Stimulated activated CD8-positive, alpha-beta memory T cell treated with anti-CD3 and anti-CD28 coated beads, Interleukin-12 subunit alpha, Interleukin-12 subunit beta, amount 100 ng/mL, for 4 hours (primary cell): ENCODE data around the gene CCDC27.

Experiments used
- DNase-seq: peaks from one replicate; pipeline ENCODE4 v3.0.0-alpha.2; 2020; ENCODE audit warnings: low read depth

The CCDC27 gene

GRCh38 chr1:3759796-3760195 lies 7.5 kb downstream of the CCDC27 start:
- DNase-seq = no peak

GRCh38 chr1:3761296-3762010 lies 9.2 kb downstream of the CCDC27 start:
- DNase-seq = no peak

GRCh38 chr1:3762151-3762872 lies 10.1 kb downstream of the CCDC27 start:
- no peak for DNase-seq

- no peak for DNase-seq
Observed at GRCh38 chr1:3762873-3763228, 10.6 kb downstream of the CCDC27 start.

GRCh38 chr1:3763351-3764125 lies 11.3 kb downstream of the CCDC27 start:
- DNase-seq = no peak

- no peak for DNase-seq
Observed at GRCh38 chr1:3767328-3767925, 15.2 kb downstream of the CCDC27 start.

GRCh38 chr1:3768811-3769390 lies 16.7 kb downstream of the CCDC27 start:
- no peak for DNase-seq

- no peak for DNase-seq
Observed at GRCh38 chr1:3770047-3770765, 18.0 kb downstream of the CCDC27 start.

GRCh38 chr1:3771108-3772026 lies 19.1 kb downstream of the CCDC27 start:
- DNase-seq = no peak

GRCh38 chr1:3772027-3772714 lies 19.9 kb downstream of the CCDC27 start:
- peak; percentile 72 for DNase-seq

- no peak for DNase-seq
Observed at GRCh38 chr1:3772715-3773571, 20.7 kb downstream of the CCDC27 start, which contains the start of gene SMIM1. Gene SMIM1, plus strand, starts transcription at chr1:3772749. Its CDS starts 2,625 bp downstream, at chr1:3775374.

GRCh38 chr1:3773572-3774275 lies 21.5 kb downstream of the CCDC27 start:
- DNase-seq = no peak

- no peak for DNase-seq
Observed at GRCh38 chr1:3774276-3774945, 22.2 kb downstream of the CCDC27 start.

GRCh38 chr1:3774946-3775489 lies 22.8 kb downstream of the CCDC27 start:
- no peak for DNase-seq

- no peak for DNase-seq
Observed at GRCh38 chr1:3775490-3776230, 23.4 kb downstream of the CCDC27 start.

GRCh38 chr1:3776231-3776961 lies 24.1 kb downstream of the CCDC27 start:
- no peak for DNase-seq
